ENCODE results near the gene DOCK3. TPM values are rescaled to one million over a fixed set of nuclear protein-coding genes. Genes with fewer than 3 reads are reported as not detected.

The DOCK3 gene
- total and polyA plus RNA-seq, 2 donors from 2014 or later: 0.49 to 0.54 TPM

GRCh38 chr3:50642382-50642781 is 32.3 kb upstream of the DOCK3 start:
- H3K27ac ChIP-seq (ENCODE audit: low read depth in 2 of 2, low read length in 2 of 2): no peak overlapping the region
- FAIRE-seq (no peak), DNase-seq (no peak)
- H3K9ac ChIP-seq (ENCODE audit: low read length in 3 of 3): no peak overlapping the region
- peaks cover 0 to 39% (median 19%) of the 10 kb centered on the region in 3 donors for H3K36me3 ChIP-seq (ENCODE audit: control insufficient read depth in 2 of 3, insufficient read depth in 3 of 3, low read length in 3 of 3)
- H3K27me3 ChIP-seq (ENCODE audit: control insufficient read depth, insufficient read depth, low read length): no peaks in the 10 kb centered on the region
- H3K9me3 ChIP-seq (ENCODE audit: control insufficient read depth in 2 of 3, insufficient read depth in 1 of 3, low read length in 3 of 3): no peaks in the 10 kb centered on the region
- peaks cover 0 to 9% (median 8%) of the 10 kb centered on the region in 3 donors for H3K4me1 ChIP-seq (ENCODE audit: control insufficient read depth in 2 of 3, insufficient read depth in 2 of 3, low read depth in 1 of 3, low read length in 3 of 3)
- no peak for TF ChIP-seq CTCF (IDR thresholded peaks at IDR 0.05; ENCODE audit: borderline replicate concordance, extremely low read depth, insufficient read depth)
- H3K4me3 ChIP-seq (ENCODE audit: low read length in 3 of 3): no peak overlapping the region
- intact Hi-C loops (cut with DNase I): no loop called here

GRCh38 chr3:50644561-50644960 is 30.2 kb upstream of the DOCK3 start:
- Histone ChIP-seq H3K36me3 (ENCODE audit: control insufficient read depth in 2 of 3, insufficient read depth in 3 of 3, low read length in 3 of 3) (peaks cover 0 to 39% (median 21%) of the 10 kb centered on the region in 3 donors), H3K4me1 (ENCODE audit: control insufficient read depth in 2 of 3, insufficient read depth in 2 of 3, low read depth in 1 of 3, low read length in 3 of 3) (no peaks in the 10 kb centered on the region), H3K27ac (ENCODE audit: low read depth in 2 of 2, low read length in 2 of 2) (no peak overlapping the region), H3K9me3 (ENCODE audit: control insufficient read depth in 2 of 3, insufficient read depth in 1 of 3, low read length in 3 of 3) (no peaks in the 10 kb centered on the region), H3K9ac (ENCODE audit: low read length in 3 of 3) (no peak overlapping the region), H3K4me3 (ENCODE audit: low read length in 3 of 3) (no peak overlapping the region), H3K27me3 (ENCODE audit: control insufficient read depth, insufficient read depth, low read length) (no peaks in the 10 kb centered on the region)
- FAIRE-seq (no peak), DNase-seq (no peak)
- intact Hi-C loops (cut with DNase I): no loop called here
- TF ChIP-seq CTCF (IDR thresholded peaks at IDR 0.05; ENCODE audit: borderline replicate concordance, extremely low read depth, insufficient read depth): no peak

- no peak overlapping the region for H3K9ac ChIP-seq (ENCODE audit: low read length in 3 of 3)
- no peaks in the 10 kb centered on the region for H3K9me3 ChIP-seq (ENCODE audit: control insufficient read depth in 2 of 3, insufficient read depth in 1 of 3, low read length in 3 of 3)
- DNase-seq (no peak), FAIRE-seq (no peak)
- intact Hi-C loops (cut with DNase I): no loop called here
- H3K36me3 ChIP-seq (ENCODE audit: control insufficient read depth in 2 of 3, insufficient read depth in 3 of 3, low read length in 3 of 3): peaks cover 0 to 39% (median 21%) of the 10 kb centered on the region in 3 donors
- H3K27me3 ChIP-seq (ENCODE audit: control insufficient read depth, insufficient read depth, low read length): no peaks in the 10 kb centered on the region
- no peak overlapping the region for H3K4me3 ChIP-seq (ENCODE audit: low read length in 3 of 3)
- no peak for TF ChIP-seq CTCF (IDR thresholded peaks at IDR 0.05; ENCODE audit: borderline replicate concordance, extremely low read depth, insufficient read depth)
- no peaks in the 10 kb centered on the region for H3K4me1 ChIP-seq (ENCODE audit: control insufficient read depth in 2 of 3, insufficient read depth in 2 of 3, low read depth in 1 of 3, low read length in 3 of 3)
- H3K27ac ChIP-seq (ENCODE audit: low read depth in 2 of 2, low read length in 2 of 2): no peak overlapping the region
These were observed 29.3 kb upstream of the DOCK3 start for GRCh38 chr3:50645378-50645777.

- DNase-seq (no peak), FAIRE-seq (no peak)
- H3K27ac ChIP-seq (ENCODE audit: low read depth in 2 of 2, low read length in 2 of 2): no peak overlapping the region
- no peaks in the 10 kb centered on the region for H3K4me1 ChIP-seq (ENCODE audit: control insufficient read depth in 2 of 3, insufficient read depth in 2 of 3, low read depth in 1 of 3, low read length in 3 of 3)
- H3K9ac ChIP-seq (ENCODE audit: low read length in 3 of 3): no peak overlapping the region
- intact Hi-C loops (cut with DNase I): no loop called here
- peaks cover 0 to 18% (median 11%) of the 10 kb centered on the region in 3 donors for H3K36me3 ChIP-seq (ENCODE audit: control insufficient read depth in 2 of 3, insufficient read depth in 3 of 3, low read length in 3 of 3)
- no peak overlapping the region for H3K4me3 ChIP-seq (ENCODE audit: low read length in 3 of 3)
- H3K27me3 ChIP-seq (ENCODE audit: control insufficient read depth, insufficient read depth, low read length): no peaks in the 10 kb centered on the region
- TF ChIP-seq CTCF (IDR thresholded peaks at IDR 0.05; ENCODE audit: borderline replicate concordance, extremely low read depth, insufficient read depth): no peak
- no peaks in the 10 kb centered on the region for H3K9me3 ChIP-seq (ENCODE audit: control insufficient read depth in 2 of 3, insufficient read depth in 1 of 3, low read length in 3 of 3)
These were observed 26.4 kb upstream of the DOCK3 start for GRCh38 chr3:50648313-50648712.

Measured in kidney (tissue), 14 donors.